SK-N-SH (cell line): ENCODE measurements around the gene SLC38A3.

Experiments used
- CTCF ChIP-seq: fragments of 200-600 bp; sonication (generic); IDR thresholded peaks from 2 replicates; pipeline ENCODE4 v1.6.1; 2017; ENCODE audit warnings: antibody characterized with exemption, mild to moderate bottlenecking, moderate library complexity
- FOXJ3 ChIP-seq: sonication (generic); formaldehyde crosslinking; IDR thresholded peaks from 2 replicates; pipeline ENCODE4 v1.5.1; 2020; ENCODE audit warnings: mild to moderate bottlenecking, missing genetic modification reagents
- NRF1 ChIP-seq: IDR thresholded peaks from 2 replicates; pipeline ENCODE4 v1.6.1; 2012; ENCODE audit warnings: low read depth, mild to moderate bottlenecking, low read length
- SMC3 ChIP-seq: IDR thresholded peaks from 2 replicates; pipeline ENCODE4 v1.6.1; 2012; ENCODE audit warnings: low read depth, low read length, improper control_type of control experiment
- TAF1 ChIP-seq: IDR thresholded peaks from 2 replicates; pipeline ENCODE4 v1.6.1; 2012; ENCODE audit warnings: low read depth, mild to moderate bottlenecking, low read length, moderate library complexity, borderline replicate concordance
- USF2 ChIP-seq: fragments of 150-350 bp; IDR thresholded peaks from 2 replicates; pipeline ENCODE4 v1.6.1; 2017; ENCODE audit warnings: antibody characterized with exemption, low read length, low read depth, borderline replicate concordance

DNA sequence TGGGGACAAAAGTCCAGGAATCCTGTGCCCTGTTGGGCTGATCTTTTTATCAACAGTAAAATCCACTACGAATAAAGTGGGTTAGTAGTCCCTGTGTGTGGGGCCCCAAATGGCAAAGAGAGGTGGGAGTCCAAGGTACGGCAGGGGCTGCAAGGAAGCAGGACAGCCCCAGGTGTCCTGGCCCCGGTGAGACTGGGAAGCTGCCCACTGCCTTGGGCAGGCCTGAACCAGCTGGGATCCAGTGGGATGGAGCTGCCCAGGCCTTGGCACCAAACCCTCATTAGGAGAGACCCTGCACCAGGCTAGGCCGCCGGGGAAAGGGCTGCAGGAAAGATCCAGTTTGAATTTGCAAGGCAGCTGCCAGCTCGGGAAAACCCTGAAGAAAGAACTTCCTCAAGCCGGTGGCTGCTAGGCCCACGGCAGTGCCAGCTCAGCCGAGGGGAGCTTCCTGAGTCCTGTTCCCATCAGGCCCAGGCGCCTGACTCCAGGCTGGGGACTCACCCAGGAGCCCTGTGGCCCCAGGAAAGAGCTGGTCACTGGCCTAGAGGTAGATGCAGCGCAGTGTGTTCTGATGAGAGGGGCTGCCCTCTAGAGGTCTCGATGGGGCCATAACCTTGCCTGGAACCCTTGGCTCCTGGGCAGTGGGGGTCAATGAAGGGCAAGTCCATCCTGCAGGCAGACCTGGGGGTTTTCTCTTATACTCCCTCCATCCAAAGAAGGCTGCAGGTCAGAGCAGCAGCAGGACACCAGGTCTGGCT lies 16.5 kb downstream of the SLC38A3 start:
- TF ChIP-seq NRF1 (no peak), CTCF (no peak), USF2 (no peak), FOXJ3 (CRISPR knock-in tag) (no peak), TAF1 (no peak), SMC3 (no peak)
